Retinal pigment epithelial cell (primary cell): ENCODE data around the gene ASB2.
A peak's percentile ranks its signal among the peaks of the same experiment; 100 is the strongest.

ENCODE experiments used
- DNase-seq: peaks from one replicate; pipeline ENCODE4 v3.0.0-alpha.2; 2010; ENCODE audit warnings: low read depth
- H3K4me3 ChIP-seq: 2 replicates; pipeline ENCODE4 v1.5.1; 2011; ENCODE audit warnings: mild to moderate bottlenecking, low read length, control low read depth, moderate library complexity
- CTCF ChIP-seq: conservative IDR thresholded peaks from 2 replicates; pipeline ENCODE4 v1.5.1; 2011; ENCODE audit warnings: low read depth, low read length, control low read depth, inconsistent platforms

The ASB2 gene

GRCh38 chr14:93987815-93988476 is 11.6 kb upstream of the ASB2 start:
- no peak overlapping the region for H3K4me3 ChIP-seq
- no peak for TF ChIP-seq CTCF
- DNase-seq: no peak

GRCh38 chr14:93987376-93987775 is 11.0 kb upstream of the ASB2 start:
- no peak for DNase-seq
- H3K4me3 ChIP-seq: no peak overlapping the region
- TF ChIP-seq CTCF: no peak

GRCh38 chr14:93986955-93987354 is 10.6 kb upstream of the ASB2 start:
- no peak for TF ChIP-seq CTCF
- no peak for DNase-seq
- H3K4me3 ChIP-seq: no peak overlapping the region

- peak; percentile 63 for TF ChIP-seq CTCF
- H3K4me3 ChIP-seq: no peak overlapping the region
- peak; percentile 65 for DNase-seq
Measured at GRCh38 chr14:93984987-93985410, 8.6 kb upstream of the ASB2 start.

GRCh38 chr14:93984070-93984469 is 7.7 kb upstream of the ASB2 start:
- no peak overlapping the region for H3K4me3 ChIP-seq
- no peak for TF ChIP-seq CTCF
- no peak for DNase-seq

- no peak overlapping the region for H3K4me3 ChIP-seq
- no peak for DNase-seq
- no peak for TF ChIP-seq CTCF
Measured at GRCh38 chr14:93982230-93983007, 6.0 kb upstream of the ASB2 start.
